Measurements from ENCODE around the gene PCDH9.

DNA sequence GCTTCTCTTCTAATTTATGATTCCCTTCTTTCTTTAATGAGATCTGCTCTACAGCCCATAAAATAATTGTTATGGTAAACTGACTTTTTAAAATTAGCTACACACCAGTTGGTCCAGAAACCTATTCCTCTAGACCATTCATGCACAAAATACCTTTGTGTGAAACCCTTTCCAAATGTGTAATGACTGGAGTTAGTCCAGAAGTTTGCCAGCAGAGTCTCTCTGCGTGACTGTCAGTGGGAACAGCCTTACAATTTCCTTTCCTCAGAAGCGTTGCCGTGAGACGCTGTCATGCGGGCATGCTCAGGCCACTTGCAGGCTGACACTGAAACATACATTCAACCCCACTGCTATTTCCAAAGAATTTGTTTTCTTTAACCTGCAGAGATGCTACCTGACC, 965.2 kb downstream of the PCDH9 start:
- TF ChIP-seq, protein P1, sequence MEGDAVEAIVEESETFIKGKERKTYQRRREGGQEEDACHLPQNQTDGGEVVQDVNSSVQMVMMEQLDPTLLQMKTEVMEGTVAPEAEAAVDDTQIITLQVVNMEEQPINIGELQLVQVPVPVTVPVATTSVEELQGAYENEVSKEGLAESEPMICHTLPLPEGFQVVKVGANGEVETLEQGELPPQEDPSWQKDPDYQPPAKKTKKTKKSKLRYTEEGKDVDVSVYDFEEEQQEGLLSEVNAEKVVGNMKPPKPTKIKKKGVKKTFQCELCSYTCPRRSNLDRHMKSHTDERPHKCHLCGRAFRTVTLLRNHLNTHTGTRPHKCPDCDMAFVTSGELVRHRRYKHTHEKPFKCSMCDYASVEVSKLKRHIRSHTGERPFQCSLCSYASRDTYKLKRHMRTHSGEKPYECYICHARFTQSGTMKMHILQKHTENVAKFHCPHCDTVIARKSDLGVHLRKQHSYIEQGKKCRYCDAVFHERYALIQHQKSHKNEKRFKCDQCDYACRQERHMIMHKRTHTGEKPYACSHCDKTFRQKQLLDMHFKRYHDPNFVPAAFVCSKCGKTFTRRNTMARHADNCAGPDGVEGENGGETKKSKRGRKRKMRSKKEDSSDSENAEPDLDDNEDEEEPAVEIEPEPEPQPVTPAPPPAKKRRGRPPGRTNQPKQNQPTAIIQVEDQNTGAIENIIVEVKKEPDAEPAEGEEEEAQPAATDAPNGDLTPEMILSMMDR (IDR thresholded peaks at IDR 0.05) = no peak
- TF ChIP-seq POLR2A (IDR thresholded peaks at IDR 0.05) = no peak

All from heart left ventricle (tissue), 13 donors.